ENCODE data around the gene CPXM1.

GRCh38 chr20:2817341-2817726, 16.9 kb upstream of the CPXM1 start:
- no peak for TF ChIP-seq CTCF (optimal IDR thresholded peaks at IDR 0.05 in 1 of 3, IDR thresholded peaks at IDR 0.05 in 1 of 3, conservative IDR thresholded peaks at IDR 0.05 in 1 of 3; ENCODE audit: extremely low read depth in 1 of 3, insufficient read depth in 2 of 3, low read length in 3 of 3)
- TF ChIP-seq EZH2 (IDR thresholded peaks at IDR 0.05; ENCODE audit: low read length), result no peak

All from keratinocyte (primary cell).